ENCODE measurements around the gene PTTG1IP. TPM values are rescaled to one million over a fixed set of nuclear protein-coding genes. Genes with fewer than 3 reads are reported as not detected.

The PTTG1IP gene
- total and polyA plus RNA-seq, 2 of the 13 experiments (the other 11 are each of a cell fraction or from before 2014, with no cell fraction given): 161 to 700 TPM

GRCh38 chr21:44817914-44818639, 55.4 kb downstream of the PTTG1IP start, which contains the start of gene SUMO3 (continued):
- TF ChIP-seq, protein P1, sequence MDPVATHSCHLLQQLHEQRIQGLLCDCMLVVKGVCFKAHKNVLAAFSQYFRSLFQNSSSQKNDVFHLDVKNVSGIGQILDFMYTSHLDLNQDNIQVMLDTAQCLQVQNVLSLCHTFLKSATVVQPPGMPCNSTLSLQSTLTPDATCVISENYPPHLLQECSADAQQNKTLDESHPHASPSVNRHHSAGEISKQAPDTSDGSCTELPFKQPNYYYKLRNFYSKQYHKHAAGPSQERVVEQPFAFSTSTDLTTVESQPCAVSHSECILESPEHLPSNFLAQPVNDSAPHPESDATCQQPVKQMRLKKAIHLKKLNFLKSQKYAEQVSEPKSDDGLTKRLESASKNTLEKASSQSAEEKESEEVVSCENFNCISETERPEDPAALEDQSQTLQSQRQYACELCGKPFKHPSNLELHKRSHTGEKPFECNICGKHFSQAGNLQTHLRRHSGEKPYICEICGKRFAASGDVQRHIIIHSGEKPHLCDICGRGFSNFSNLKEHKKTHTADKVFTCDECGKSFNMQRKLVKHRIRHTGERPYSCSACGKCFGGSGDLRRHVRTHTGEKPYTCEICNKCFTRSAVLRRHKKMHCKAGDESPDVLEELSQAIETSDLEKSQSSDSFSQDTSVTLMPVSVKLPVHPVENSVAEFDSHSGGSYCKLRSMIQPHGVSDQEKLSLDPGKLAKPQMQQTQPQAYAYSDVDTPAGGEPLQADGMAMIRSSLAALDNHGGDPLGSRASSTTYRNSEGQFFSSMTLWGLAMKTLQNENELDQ (CRISPR knock-in tag; IDR thresholded peaks at IDR 0.05; ENCODE audit: borderline replicate concordance): no peak
- TF ChIP-seq HMGA1 (CRISPR knock-in tag; conservative IDR thresholded peaks at IDR 0.05) (no peak), CCDC6 (CRISPR knock-in tag; IDR thresholded peaks at IDR 0.05) (no peak), SALL2 (CRISPR knock-in tag; IDR thresholded peaks at IDR 0.05) (no peak), HNRNPK (IDR thresholded peaks at IDR 0.05; ENCODE audit: low read depth, low read length, poor library complexity, severe bottlenecking) (no peak), ZFP36 (IDR thresholded peaks at IDR 0.05; ENCODE audit: borderline replicate concordance, low read depth, low read length, partially characterized antibody) (no peak), ZFP1 (CRISPR knock-in tag; IDR thresholded peaks at IDR 0.05) (no peak), ZNF124 (CRISPR knock-in tag; IDR thresholded peaks at IDR 0.05) (no peak), HOXA5 (CRISPR knock-in tag; IDR thresholded peaks at IDR 0.05) (0 out of 2 replicates have a peak, but pooled peaks have one; percentile 17), NFKBIZ (CRISPR knock-in tag; IDR thresholded peaks at IDR 0.05) (no peak), CENPX (CRISPR knock-in tag; IDR thresholded peaks at IDR 0.05) (no peak), ZNF883 (CRISPR knock-in tag; IDR thresholded peaks at IDR 0.05; ENCODE audit: not compliant biosample characterization) (no peak), CHD2 (IDR thresholded peaks at IDR 0.05; ENCODE audit: low read depth, low read length) (no peak), GMEB1 (CRISPR knock-in tag; IDR thresholded peaks at IDR 0.05; ENCODE audit: borderline replicate concordance) (no peak), KLF12 (CRISPR knock-in tag; IDR thresholded peaks at IDR 0.05; ENCODE audit: borderline replicate concordance) (no peak)
- TF ChIP-seq, protein P2, sequence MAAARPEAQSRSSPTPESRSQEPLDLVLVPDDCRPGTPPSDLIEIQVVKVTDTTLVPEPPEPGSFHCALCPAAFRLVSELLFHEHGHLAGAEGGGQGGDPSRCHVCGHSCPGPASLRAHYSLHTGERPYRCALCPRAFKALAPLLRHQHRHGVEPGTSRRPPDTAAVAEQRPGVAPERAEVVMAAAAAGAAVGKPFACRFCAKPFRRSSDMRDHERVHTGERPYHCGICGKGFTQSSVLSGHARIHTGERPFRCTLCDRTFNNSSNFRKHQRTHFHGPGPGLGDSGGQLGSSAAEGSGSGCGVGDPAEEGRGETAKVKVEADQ (CRISPR knock-in tag; IDR thresholded peaks at IDR 0.05; ENCODE audit: borderline replicate concordance): no peak
- TF ChIP-seq, protein P3, sequence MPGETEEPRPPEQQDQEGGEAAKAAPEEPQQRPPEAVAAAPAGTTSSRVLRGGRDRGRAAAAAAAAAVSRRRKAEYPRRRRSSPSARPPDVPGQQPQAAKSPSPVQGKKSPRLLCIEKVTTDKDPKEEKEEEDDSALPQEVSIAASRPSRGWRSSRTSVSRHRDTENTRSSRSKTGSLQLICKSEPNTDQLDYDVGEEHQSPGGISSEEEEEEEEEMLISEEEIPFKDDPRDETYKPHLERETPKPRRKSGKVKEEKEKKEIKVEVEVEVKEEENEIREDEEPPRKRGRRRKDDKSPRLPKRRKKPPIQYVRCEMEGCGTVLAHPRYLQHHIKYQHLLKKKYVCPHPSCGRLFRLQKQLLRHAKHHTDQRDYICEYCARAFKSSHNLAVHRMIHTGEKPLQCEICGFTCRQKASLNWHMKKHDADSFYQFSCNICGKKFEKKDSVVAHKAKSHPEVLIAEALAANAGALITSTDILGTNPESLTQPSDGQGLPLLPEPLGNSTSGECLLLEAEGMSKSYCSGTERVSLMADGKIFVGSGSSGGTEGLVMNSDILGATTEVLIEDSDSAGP (CRISPR knock-in tag; IDR thresholded peaks at IDR 0.05; ENCODE audit: borderline replicate concordance): no peak
- TF ChIP-seq, protein P4, sequence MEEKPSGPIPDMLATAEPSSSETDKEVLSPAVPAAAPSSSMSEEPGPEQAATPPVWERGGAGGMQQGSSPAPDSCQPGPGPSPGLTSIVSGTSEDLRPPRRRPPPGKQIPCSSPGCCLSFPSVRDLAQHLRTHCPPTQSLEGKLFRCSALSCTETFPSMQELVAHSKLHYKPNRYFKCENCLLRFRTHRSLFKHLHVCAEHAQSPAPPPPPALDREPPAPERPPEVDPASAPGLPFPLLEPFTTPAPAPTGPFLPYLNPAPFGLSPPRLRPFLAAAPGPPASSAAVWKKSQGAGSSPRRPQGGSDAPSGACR (CRISPR knock-in tag; IDR thresholded peaks at IDR 0.05): no peak
- TF ChIP-seq, protein P5, sequence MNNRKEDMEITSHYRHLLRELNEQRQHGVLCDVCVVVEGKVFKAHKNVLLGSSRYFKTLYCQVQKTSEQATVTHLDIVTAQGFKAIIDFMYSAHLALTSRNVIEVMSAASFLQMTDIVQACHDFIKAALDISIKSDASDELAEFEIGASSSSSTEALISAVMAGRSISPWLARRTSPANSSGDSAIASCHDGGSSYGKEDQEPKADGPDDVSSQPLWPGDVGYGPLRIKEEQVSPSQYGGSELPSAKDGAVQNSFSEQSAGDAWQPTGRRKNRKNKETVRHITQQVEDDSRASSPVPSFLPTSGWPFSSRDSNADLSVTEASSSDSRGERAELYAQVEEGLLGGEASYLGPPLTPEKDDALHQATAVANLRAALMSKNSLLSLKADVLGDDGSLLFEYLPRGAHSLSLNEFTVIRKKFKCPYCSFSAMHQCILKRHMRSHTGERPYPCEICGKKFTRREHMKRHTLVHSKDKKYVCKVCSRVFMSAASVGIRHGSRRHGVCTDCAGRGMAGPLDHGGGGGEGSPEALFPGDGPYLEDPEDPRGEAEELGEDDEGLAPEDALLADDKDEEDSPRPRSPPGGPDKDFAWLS (CRISPR knock-in tag; IDR thresholded peaks at IDR 0.05; ENCODE audit: borderline replicate concordance): no peak

Measured in HepG2 (cell line).